Endothelial cell of umbilical vein (primary cell): Measurements from ENCODE around the gene OPN1SW. TPM values are rescaled to one million over a fixed set of nuclear protein-coding genes. Genes with fewer than 3 reads are reported as not detected.

Source experiments
- BruUV-seq: library from RNA; stranded (reverse); fragments of 400-500 nt; replicated peaks from 2 replicates; lab custom pipeline; 2021; lab: Mats Ljungman, UMichigan
- CTCF ChIA-PET: fragments of 300-600, 350-600 bp; sonication (Branson Sonifier 250); formaldehyde crosslinking; loops from one replicate; lab custom pipeline; 2021; ENCODE audit warnings: antibody characterized with exemption, inconsistent platforms; lab: Charles Lee
- POLR2A ChIA-PET: fragments of 300-600, 350-600 bp; sonication (Branson Sonifier 250); formaldehyde crosslinking; loops from one replicate; lab custom pipeline; 2021; ENCODE audit warnings: antibody characterized with exemption, inconsistent platforms; lab: Charles Lee
- DNase-seq: peaks from one replicate; pipeline ENCODE4 v3.0.0-alpha.2; 2011; ENCODE audit warnings: low read depth, low spot score
- FAIRE-seq: peaks from 2 replicates; lab custom pipeline; 2011; peaks lifted over from hg19 to GRCh38; lab: Jason Lieb, UNC
- H2AFZ ChIP-seq: 2 replicates; pipeline ENCODE4 v1.6.0; 2012; ENCODE audit warnings: low read depth, low read length, control low read depth, inconsistent platforms
- H3K27ac ChIP-seq: 2 replicates; pipeline ENCODE4 v1.5.1; 2011; ENCODE audit warnings: low read depth, mild to moderate bottlenecking, control low read depth, low read length, moderate library complexity; ENCODE audit not compliant: insufficient read depth
- H3K27me3 ChIP-seq, 2 experiments: 2 replicates each; pipeline versions ENCODE4 v1.6.0 to v1.6.1; 2011; ENCODE audit warnings: low read length in 2 of 2, mixed read lengths in 1 of 2; ENCODE audit not compliant: control insufficient read depth in 2 of 2, insufficient read depth in 2 of 2
- H3K36me3 ChIP-seq, 2 experiments: 2 replicates in 1 of 2; 3 replicates in 1 of 2; pipeline ENCODE4 v1.5.1; 2011; ENCODE audit warnings: low read length in 2 of 2, mild to moderate bottlenecking in 1 of 2, moderate library complexity in 1 of 2; ENCODE audit not compliant: control insufficient read depth in 2 of 2, insufficient read depth in 2 of 2; ENCODE audit errors: extremely low read depth in 1 of 2
- H3K4me1 ChIP-seq: 3 replicates; pipeline ENCODE4 v1.5.1; 2011; ENCODE audit warnings: mild to moderate bottlenecking, low read length; ENCODE audit not compliant: control insufficient read depth, insufficient read depth; ENCODE audit errors: extremely low read depth
- H3K4me2 ChIP-seq: 2 replicates; pipeline ENCODE4 v1.6.1; 2011; ENCODE audit warnings: low read length, control low read depth, mixed read lengths; ENCODE audit not compliant: insufficient read depth
- H3K4me3 ChIP-seq, 3 experiments: fragments of 200-600 bp in 1 of 3; sonication (generic), shearing (Covaris generic) in 1 of 3; replicated peaks in 1 of 3; 2 replicates each; pipeline ENCODE4 v1.5.1; 2011 to 2016; ENCODE audit warnings: control low read depth in 3 of 3, low read length in 3 of 3, mild to moderate bottlenecking in 2 of 3, inconsistent platforms in 1 of 3, low read depth in 1 of 3, moderate library complexity in 1 of 3; ENCODE audit not compliant: insufficient read depth in 1 of 3
- H3K79me2 ChIP-seq: 2 replicates; pipeline ENCODE4 v1.6.0; 2012; ENCODE audit warnings: low read length, inconsistent platforms; ENCODE audit not compliant: control insufficient read depth, insufficient read depth
- H3K9ac ChIP-seq: replicated peaks from 2 replicates; pipeline ENCODE3; 2011; ENCODE audit warnings: low read length, control low read depth; ENCODE audit not compliant: insufficient read depth; ENCODE audit errors: extremely low read depth
- H3K9me1 ChIP-seq: replicated peaks from 3 replicates; pipeline ENCODE4 v1.6.0; 2011; ENCODE audit warnings: mild to moderate bottlenecking, low read length; ENCODE audit not compliant: control insufficient read depth, insufficient read depth; ENCODE audit errors: extremely low read depth
- H3K9me3 ChIP-seq: replicated peaks from 2 replicates; pipeline ENCODE4 v1.5.1; 2012; ENCODE audit warnings: low read length, inconsistent platforms; ENCODE audit not compliant: control insufficient read depth, insufficient read depth
- H4K20me1 ChIP-seq: replicated peaks from 2 replicates; pipeline ENCODE3; 2011; ENCODE audit warnings: mild to moderate bottlenecking, low read length; ENCODE audit not compliant: control insufficient read depth, insufficient read depth; ENCODE audit errors: extremely low read depth
- CTCF ChIP-seq, 2 donors: IDR thresholded peaks; 1 replicate in 1 of 2; 2 replicates in 1 of 2; pipeline ENCODE4 v1.5.1; 2011; ENCODE audit warnings: low read length in 2 of 2, mild to moderate bottlenecking in 2 of 2, moderate library complexity in 2 of 2, control low read depth in 1 of 2, inconsistent platforms in 1 of 2, low read depth in 1 of 2; ENCODE audit not compliant: insufficient read depth in 1 of 2; ENCODE audit errors: extremely low read depth in 1 of 2
- EZH2 ChIP-seq: IDR thresholded peaks from 2 replicates; pipeline ENCODE4 v1.6.1; 2012; ENCODE audit warnings: borderline replicate concordance, low read depth, mild to moderate bottlenecking, moderate library complexity, low read length, inconsistent platforms; ENCODE audit not compliant: severe bottlenecking
- FOS ChIP-seq: IDR thresholded peaks from 2 replicates; pipeline ENCODE4 v1.6.1; 2011; ENCODE audit warnings: mild to moderate bottlenecking, low read length, moderate library complexity, borderline replicate concordance; ENCODE audit not compliant: insufficient read depth
- GATA2 ChIP-seq: IDR thresholded peaks from 2 replicates; pipeline ENCODE4 v1.7.0; 2011; ENCODE audit warnings: low read depth, mild to moderate bottlenecking, moderate library complexity, mixed read lengths, low read length; ENCODE audit not compliant: insufficient read length, insufficient read depth
- JUN ChIP-seq: IDR thresholded peaks from 2 replicates; pipeline ENCODE4 v1.6.1; 2011; ENCODE audit warnings: borderline replicate concordance, low read depth; ENCODE audit not compliant: insufficient read length, insufficient read depth
- MYC ChIP-seq: IDR thresholded peaks from one replicate; pipeline ENCODE4 v1.6.1; 2011; ENCODE audit warnings: mild to moderate bottlenecking, low read depth, low read length
- POLR2A ChIP-seq: IDR thresholded peaks from 2 replicates; pipeline ENCODE4 v1.6.1; 2012; ENCODE audit warnings: low read depth, mild to moderate bottlenecking, control low read depth, low read length
- POLR2AphosphoS5 ChIP-seq: IDR thresholded peaks from 2 replicates; pipeline ENCODE4 v1.6.1; 2012; ENCODE audit warnings: low read depth, mild to moderate bottlenecking, control low read depth, low read length, moderate library complexity; ENCODE audit not compliant: insufficient read depth
- dilution Hi-C: fragments of 300-500 bp; cut with MboI; formaldehyde crosslinking; loops from one replicate; pipeline ENCODE4 v1.15.0; 2019; ENCODE audit warnings: low sequenced_read_pairs; ENCODE audit not compliant: extremely low pct_ligation_motif_present
- intact Hi-C: fragments of 100-400 bp; cut with micrococcal nuclease; formaldehyde crosslinking; loops from one replicate; pipeline ENCODE4 v1.10.0; 2022
- polyA plus RNA-seq, 4 experiments: library from polyadenylated mRNA; depleted of rRNA in 3 of 4; stranded (reverse) in 3 of 4; unstranded in 1 of 4; fragments of >200 nt; gene quantifications; 2 replicates each; pipeline versions ENCODE4 v1.2.1 to v1.2.3, GENCODE V29; 2011 to 2012; ENCODE audit warnings: missing spikeins in 1 of 4
- total RNA-seq: library from RNA; stranded (reverse); gene quantifications from 2 replicates; pipeline ENCODE4 v1.2.3, GENCODE V29; 2021
- TF ChIP-seq, protein P1 (sequence below): IDR thresholded peaks from 2 replicates; pipeline ENCODE4 v1.6.1; 2011; ENCODE audit not compliant: insufficient read depth, insufficient read length

The OPN1SW gene
- total and polyA plus RNA-seq, 2 donors (not counting 3 experiments of a cell fraction or from before 2014, with no cell fraction given) = not detected

DNA sequence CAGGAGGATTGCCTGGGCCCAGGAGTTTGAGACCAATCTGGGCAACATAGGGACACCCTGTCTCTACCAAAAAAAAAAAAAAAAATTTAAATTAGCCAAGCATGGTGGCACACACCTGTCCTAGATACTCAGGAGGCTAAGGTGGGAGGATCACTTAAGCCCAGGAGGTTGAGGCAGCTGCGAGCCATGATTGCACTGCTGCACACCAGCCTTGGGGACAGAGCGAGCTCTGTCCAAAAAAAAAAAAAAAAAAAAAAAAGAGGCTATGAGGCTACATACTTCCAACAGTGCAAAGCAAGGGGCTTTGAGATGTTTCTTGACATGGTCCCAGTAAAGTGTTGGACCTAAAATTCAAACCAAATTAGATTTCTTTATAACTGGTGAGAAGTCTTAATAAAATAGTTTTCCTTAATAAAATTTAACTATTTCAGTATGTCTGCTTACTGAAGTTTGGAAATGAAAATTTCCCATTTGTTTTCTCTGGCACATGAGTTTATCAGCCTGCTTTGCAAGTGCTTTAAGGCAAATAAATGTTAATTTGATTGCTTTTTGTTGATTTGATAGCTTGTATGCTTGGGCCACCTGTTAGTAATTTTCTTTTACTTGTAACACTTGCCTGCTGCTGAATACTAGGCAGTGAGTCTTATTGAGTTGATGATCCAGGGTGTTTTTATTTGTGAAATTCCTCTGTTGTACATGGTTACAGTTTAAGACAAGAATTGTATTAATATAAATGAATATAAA is 20.3 kb downstream of the OPN1SW start:
- POLR2A ChIA-PET = no interaction called here
- H3K9me3 ChIP-seq = no peaks in the 10 kb centered on the region
- peaks cover 2% of the 10 kb centered on the region for H3K9me1 ChIP-seq
- intact Hi-C loops (no loop called here), dilution Hi-C loops (no loop called here)
- no peak overlapping the region for H3K9ac ChIP-seq
- H3K4me3 ChIP-seq = no peak overlapping the region
- BruUV-seq = no TSS peak
- H4K20me1 ChIP-seq = peaks cover 9% of the 10 kb centered on the region
- H3K79me2 ChIP-seq = peaks cover 49% of the 10 kb centered on the region
- H3K4me1 ChIP-seq = no peaks in the 10 kb centered on the region
- no peak overlapping the region for H3K27ac ChIP-seq
- peaks cover 21 to 33% of the 10 kb centered on the region in 2 experiments for H3K36me3 ChIP-seq
- DNase-seq (no peak), FAIRE-seq (no peak)
- H3K27me3 ChIP-seq = no peaks in the 10 kb centered on the region
- CTCF ChIA-PET = interaction anchor here (0.9 to 1.5 kb wide), 2 partner anchors 12 to 87 kb away, joined by 3 read pairs; no protein-coding TSS in a partner anchor
- TF ChIP-seq POLR2AphosphoS5 (no peak), CTCF (IDR thresholded peaks at IDR 0.05; ENCODE audit: extremely low read depth in 1 of 2, insufficient read depth in 1 of 2, low read depth in 1 of 2, low read length in 2 of 2) (no peak), FOS (no peak), POLR2A (no peak), MYC (no peak)
- no peak overlapping the region for H2AFZ ChIP-seq
- H3K4me2 ChIP-seq = no peak overlapping the region

DNA sequence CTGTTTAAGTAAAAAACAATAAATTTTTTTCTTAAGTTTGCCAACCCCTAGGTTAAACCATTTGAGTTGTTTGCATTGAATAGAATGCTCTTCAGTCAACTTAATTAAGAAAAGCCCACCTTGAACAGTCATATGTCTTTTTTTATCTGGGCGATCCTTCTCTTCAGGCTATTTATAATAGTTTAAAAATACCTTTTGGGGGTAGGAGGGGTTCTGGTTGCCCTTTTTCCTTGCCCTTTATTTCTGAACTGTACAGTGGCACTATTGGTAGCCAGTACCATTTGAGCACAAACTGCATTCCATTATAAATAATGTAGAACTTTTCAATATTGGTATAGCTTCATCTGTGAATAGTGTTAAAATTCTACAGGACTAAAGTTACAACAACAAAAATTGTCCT is 23.3 kb downstream of the OPN1SW start:
- Histone ChIP-seq H3K36me3 (peaks cover 25 to 40% of the 10 kb centered on the region in 2 experiments), H3K9me3 (no peaks in the 10 kb centered on the region), H4K20me1 (peaks cover 16% of the 10 kb centered on the region), H3K27me3 (no peaks in the 10 kb centered on the region), H3K9ac (no peak overlapping the region), H3K4me1 (no peaks in the 10 kb centered on the region), H2AFZ (no peak overlapping the region), H3K4me3 (no peak overlapping the region), H3K79me2 (peaks cover 72% of the 10 kb centered on the region), H3K9me1 (peaks cover 2% of the 10 kb centered on the region), H3K27ac (no peak overlapping the region), H3K4me2 (no peak overlapping the region)
- no peak for FAIRE-seq
- dilution Hi-C loops (no loop called here), intact Hi-C loops (no loop called here)
- CTCF ChIA-PET = no interaction called here
- TF ChIP-seq FOS (no peak), MYC (no peak), JUN (no peak), POLR2AphosphoS5 (no peak), GATA2 (no peak), CTCF (IDR thresholded peaks at IDR 0.05; ENCODE audit: extremely low read depth in 1 of 2, insufficient read depth in 1 of 2, low read depth in 1 of 2, low read length in 2 of 2) (no peak), POLR2A (no peak), EZH2 (no peak)
- TF ChIP-seq, protein P1, sequence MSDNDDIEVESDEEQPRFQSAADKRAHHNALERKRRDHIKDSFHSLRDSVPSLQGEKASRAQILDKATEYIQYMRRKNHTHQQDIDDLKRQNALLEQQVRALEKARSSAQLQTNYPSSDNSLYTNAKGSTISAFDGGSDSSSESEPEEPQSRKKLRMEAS = no peak
- POLR2A ChIA-PET = no interaction called here
- no peak for DNase-seq
- no TSS peak for BruUV-seq
